ENCODE results near the gene CCR2.
"Not testable (repeated sequence)": the region's sequence is repeated elsewhere in the genome, so short reads cannot be mapped to it uniquely, and the experiment has no call there.

Gene CCR2

GRCh38 chr3:46380471-46381221 lies 26.7 kb downstream of the CCR2 start:
- DNase-seq = no peak

GRCh38 chr3:46381625-46382024 lies 27.7 kb downstream of the CCR2 start:
- DNase-seq = no peak

GRCh38 chr3:46383211-46383950 lies 29.5 kb downstream of the CCR2 start:
- no peak for DNase-seq

GRCh38 chr3:46383951-46384330 lies 30.0 kb downstream of the CCR2 start:
- no peak for DNase-seq

GRCh38 chr3:46386205-46386604 lies 32.3 kb downstream of the CCR2 start:
- no peak for DNase-seq

GRCh38 chr3:46388847-46389246 lies 34.9 kb downstream of the CCR2 start:
- DNase-seq = not testable (repeated sequence)

GRCh38 chr3:46389306-46389705 lies 35.4 kb downstream of the CCR2 start:
- DNase-seq = no peak

- DNase-seq = not testable (repeated sequence)
Measured at GRCh38 chr3:46391526-46391925, 37.6 kb downstream of the CCR2 start.

- no peak for DNase-seq
Measured at GRCh38 chr3:46393011-46393410, 39.1 kb downstream of the CCR2 start.

- no peak for DNase-seq
Measured at GRCh38 chr3:46393554-46394434, 39.9 kb downstream of the CCR2 start.

GRCh38 chr3:46395210-46395661 lies 41.3 kb downstream of the CCR2 start:
- DNase-seq = no peak

- no peak for DNase-seq
Measured at GRCh38 chr3:46395766-46396530, 42.0 kb downstream of the CCR2 start.

- no peak for DNase-seq
Measured at GRCh38 chr3:46397111-46397510, 43.2 kb downstream of the CCR2 start.

- no peak for DNase-seq
Measured at GRCh38 chr3:46398186-46398955, 44.5 kb downstream of the CCR2 start.

- no peak for DNase-seq
Measured at GRCh38 chr3:46399098-46399497, 45.2 kb downstream of the CCR2 start.

GRCh38 chr3:46399557-46399956 lies 45.6 kb downstream of the CCR2 start:
- DNase-seq = no peak

- DNase-seq = no peak
Measured at GRCh38 chr3:46400000-46400734, 46.3 kb downstream of the CCR2 start.

GRCh38 chr3:46400846-46401245 lies 46.9 kb downstream of the CCR2 start:
- DNase-seq = no peak

- no peak for DNase-seq
Measured at GRCh38 chr3:46401579-46401978, 47.7 kb downstream of the CCR2 start.

GRCh38 chr3:46402902-46403301 lies 49.0 kb downstream of the CCR2 start:
- not testable (repeated sequence) for DNase-seq

Measured in NCI-H2081 (cell line).